ENCODE results near the gene KLHL29.

DNA sequence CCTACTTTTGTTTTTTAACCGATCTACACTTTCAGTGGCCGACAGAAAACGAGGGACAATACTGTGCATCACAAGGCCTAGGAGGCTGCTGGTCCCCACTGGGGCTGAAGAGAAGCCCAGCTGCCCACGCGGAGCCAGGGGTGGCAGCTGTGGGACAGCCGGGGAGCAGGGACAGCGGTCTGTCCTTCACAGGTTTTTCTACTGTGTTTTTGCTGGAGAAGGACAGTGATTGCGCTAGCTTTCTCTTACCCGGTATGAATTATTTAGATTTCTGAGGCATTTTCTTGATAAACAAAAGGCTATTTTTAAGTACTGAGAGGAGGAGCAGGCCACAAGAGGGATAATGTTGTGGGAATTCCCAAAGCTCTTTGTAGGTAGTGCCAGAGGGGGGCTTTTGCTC is 322.1 kb downstream of the KLHL29 start:
- TF ChIP-seq CTCF (IDR thresholded peaks at IDR 0.05), result no peak
- TF ChIP-seq POLR2A (IDR thresholded peaks at IDR 0.05), result no peak
